GM18873 (cell line): ENCODE measurements around the gene ALB.

ENCODE experiments used
- ATAC-seq: cut with Tn5 transposase; IDR thresholded peaks from one replicate; pipeline ENCODE4 v1.9.1; 2021; ENCODE audit warnings: mild to moderate bottlenecking, moderate library complexity, moderate number of reproducible peaks; ENCODE audit not compliant: unreplicated experiment, low FRiP score

Gene ALB

GRCh38 chr4:73448448-73449203 is 44.5 kb downstream of the ALB start:
- no peak for ATAC-seq

- ATAC-seq, result no peak
These were observed 46.4 kb downstream of the ALB start for GRCh38 chr4:73450398-73451004.

- ATAC-seq, result no peak
These were observed 47.3 kb downstream of the ALB start for GRCh38 chr4:73451404-73451803.

- ATAC-seq, result no peak
These were observed 48.1 kb downstream of the ALB start for GRCh38 chr4:73451981-73452747.

GRCh38 chr4:73452953-73453700 is 49.0 kb downstream of the ALB start:
- ATAC-seq, result no peak

GRCh38 chr4:73453701-73454005 is 49.6 kb downstream of the ALB start:
- ATAC-seq, result no peak

- ATAC-seq, result no peak
These were observed 50.8 kb downstream of the ALB start for GRCh38 chr4:73454920-73455319.

- no peak for ATAC-seq
These were observed 52.3 kb downstream of the ALB start for GRCh38 chr4:73456177-73457022.

GRCh38 chr4:73458184-73459047 is 54.3 kb downstream of the ALB start:
- ATAC-seq, result no peak

GRCh38 chr4:73459048-73459421 is 54.9 kb downstream of the ALB start:
- no peak for ATAC-seq

GRCh38 chr4:73460913-73461522 is 56.9 kb downstream of the ALB start:
- ATAC-seq, result no peak

GRCh38 chr4:73468170-73468569 is 64.1 kb downstream of the ALB start:
- ATAC-seq, result no peak

- ATAC-seq, result no peak
These were observed 66.6 kb downstream of the ALB start for GRCh38 chr4:73470728-73471127.
